ENCODE measurements around the gene ZBTB8A. TPM values are rescaled to one million over a fixed set of nuclear protein-coding genes. Genes with fewer than 3 reads are reported as not detected.

The ZBTB8A gene
- total RNA-seq, 6 experiments from 2014 or later, result 4.4 to 6.8 (median 5.6) TPM

DNA sequence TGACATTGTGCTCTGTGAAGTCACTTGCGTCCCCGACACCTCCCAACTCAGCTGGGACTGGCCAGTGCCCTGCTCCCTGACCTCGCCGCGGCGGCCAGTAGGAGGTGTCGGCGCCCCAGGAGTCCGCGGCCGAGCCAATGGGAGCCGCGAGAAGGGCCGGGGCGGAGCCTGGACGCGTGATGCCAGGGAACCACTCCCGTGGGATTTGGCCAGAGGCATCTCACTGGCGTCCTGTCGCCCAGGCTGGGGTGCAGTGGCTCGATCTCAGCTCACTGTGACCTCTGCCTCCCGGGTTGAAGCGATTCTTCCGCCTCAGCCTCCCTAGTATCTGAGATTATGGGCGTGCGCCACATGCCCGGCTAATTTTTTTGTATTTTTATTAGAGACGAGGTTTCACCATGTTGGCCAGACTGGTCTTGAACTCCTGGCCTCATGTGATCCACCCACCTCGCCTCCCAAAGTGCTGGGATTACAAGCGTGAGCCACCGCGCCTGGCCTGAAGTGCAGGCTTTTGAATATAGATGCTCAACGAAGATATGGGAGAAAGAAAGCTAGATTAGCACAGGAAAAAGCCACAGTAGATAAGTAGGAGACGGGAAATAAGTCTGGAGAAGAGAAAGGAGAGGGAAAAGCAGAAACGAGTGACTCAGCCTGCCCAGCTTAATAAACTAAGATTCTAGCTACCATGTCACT, 73.1 kb downstream of the ZBTB8A start:
- peaks cover 8% of the 10 kb centered on the region for H3K4me1 Mint-ChIP-seq (ENCODE audit: low read depth)
- H3K27ac Mint-ChIP-seq, result peak overlapping the region; percentile 77
- TF ChIP-seq, protein P1, sequence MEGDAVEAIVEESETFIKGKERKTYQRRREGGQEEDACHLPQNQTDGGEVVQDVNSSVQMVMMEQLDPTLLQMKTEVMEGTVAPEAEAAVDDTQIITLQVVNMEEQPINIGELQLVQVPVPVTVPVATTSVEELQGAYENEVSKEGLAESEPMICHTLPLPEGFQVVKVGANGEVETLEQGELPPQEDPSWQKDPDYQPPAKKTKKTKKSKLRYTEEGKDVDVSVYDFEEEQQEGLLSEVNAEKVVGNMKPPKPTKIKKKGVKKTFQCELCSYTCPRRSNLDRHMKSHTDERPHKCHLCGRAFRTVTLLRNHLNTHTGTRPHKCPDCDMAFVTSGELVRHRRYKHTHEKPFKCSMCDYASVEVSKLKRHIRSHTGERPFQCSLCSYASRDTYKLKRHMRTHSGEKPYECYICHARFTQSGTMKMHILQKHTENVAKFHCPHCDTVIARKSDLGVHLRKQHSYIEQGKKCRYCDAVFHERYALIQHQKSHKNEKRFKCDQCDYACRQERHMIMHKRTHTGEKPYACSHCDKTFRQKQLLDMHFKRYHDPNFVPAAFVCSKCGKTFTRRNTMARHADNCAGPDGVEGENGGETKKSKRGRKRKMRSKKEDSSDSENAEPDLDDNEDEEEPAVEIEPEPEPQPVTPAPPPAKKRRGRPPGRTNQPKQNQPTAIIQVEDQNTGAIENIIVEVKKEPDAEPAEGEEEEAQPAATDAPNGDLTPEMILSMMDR (IDR thresholded peaks at IDR 0.05), result peak; percentile 63
- H3K27me3 Mint-ChIP-seq (ENCODE audit: insufficient read depth), result no peaks in the 10 kb centered on the region
- no peaks in the 10 kb centered on the region for H3K9me3 Mint-ChIP-seq
- peak; percentile 54 for DNase-seq
- H3K36me3 Mint-ChIP-seq (ENCODE audit: low read depth), result 0 out of 2 replicates have a peak, but pooled peaks cover 4% of the 10 kb centered on the region
- H3K4me3 Mint-ChIP-seq, result peak overlapping the region; percentile 86

DNA sequence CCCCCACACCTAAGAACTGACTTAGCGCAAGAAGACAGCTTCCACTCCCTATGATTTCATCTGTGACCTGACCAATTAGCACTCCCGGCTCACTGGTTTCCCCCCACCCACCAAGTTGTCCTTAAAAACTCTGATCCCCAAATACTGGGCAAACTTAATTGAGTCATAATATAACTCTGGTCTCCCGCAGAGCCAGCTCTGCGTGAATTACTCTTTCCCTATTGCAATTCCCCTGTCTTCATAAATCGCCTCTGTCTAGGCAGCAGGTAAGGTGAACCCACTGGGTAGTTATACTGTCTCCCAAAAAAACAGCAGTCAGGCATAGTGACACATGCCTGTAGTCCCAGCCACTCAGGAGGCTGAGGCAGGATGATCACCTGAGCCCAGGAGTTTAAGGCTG, 74.2 kb downstream of the ZBTB8A start:
- TF ChIP-seq, protein P1 (IDR thresholded peaks at IDR 0.05), result no peak
- H3K4me3 Mint-ChIP-seq, result no peak overlapping the region
- no peak for DNase-seq
- no peaks in the 10 kb centered on the region for H3K27me3 Mint-ChIP-seq (ENCODE audit: insufficient read depth)
- H3K9me3 Mint-ChIP-seq, result no peaks in the 10 kb centered on the region
- peaks cover 8% of the 10 kb centered on the region for H3K4me1 Mint-ChIP-seq (ENCODE audit: low read depth)
- 0 out of 2 replicates have a peak, but pooled peaks cover 4% of the 10 kb centered on the region for H3K36me3 Mint-ChIP-seq (ENCODE audit: low read depth)
- no peak overlapping the region for H3K27ac Mint-ChIP-seq

DNA sequence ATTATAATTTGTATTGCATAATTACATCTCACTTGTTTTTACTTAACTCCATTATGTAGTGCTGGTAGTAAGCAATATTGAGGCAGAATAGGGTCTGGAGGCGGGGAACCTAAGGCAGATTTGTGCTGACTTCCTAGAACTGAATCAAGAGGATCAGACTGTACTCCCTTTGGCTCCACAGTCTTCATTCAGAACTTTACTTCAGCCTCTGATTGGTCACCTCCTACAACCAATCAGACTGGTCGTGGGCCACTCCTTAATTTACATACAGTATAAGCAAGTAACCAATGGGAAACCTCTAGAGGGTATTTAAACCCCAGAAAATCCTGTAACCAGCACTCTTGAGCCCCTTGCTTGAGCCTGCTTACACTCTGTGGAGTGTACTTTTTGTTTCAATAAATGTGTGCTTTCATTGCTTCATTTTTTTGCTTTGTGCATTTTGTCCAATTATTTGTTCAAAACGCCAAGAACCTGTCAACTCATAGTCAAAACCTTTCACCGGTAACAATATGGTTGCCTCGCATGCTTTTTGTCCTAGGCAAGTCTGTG, 79.5 kb downstream of the ZBTB8A start:
- no peak overlapping the region for H3K27ac Mint-ChIP-seq
- TF ChIP-seq, protein P1 (IDR thresholded peaks at IDR 0.05), result no peak
- no peak for DNase-seq
- H3K4me3 Mint-ChIP-seq, result no peak overlapping the region
- H3K36me3 Mint-ChIP-seq (ENCODE audit: low read depth), result peaks cover 4% of the 10 kb centered on the region; the same call in 1 of the 2 replicates
- no peaks in the 10 kb centered on the region for H3K9me3 Mint-ChIP-seq
- no peaks in the 10 kb centered on the region; the same call in 1 of the 2 replicates for H3K27me3 Mint-ChIP-seq (ENCODE audit: insufficient read depth)
- H3K4me1 Mint-ChIP-seq (ENCODE audit: low read depth), result no peaks in the 10 kb centered on the region

DNA sequence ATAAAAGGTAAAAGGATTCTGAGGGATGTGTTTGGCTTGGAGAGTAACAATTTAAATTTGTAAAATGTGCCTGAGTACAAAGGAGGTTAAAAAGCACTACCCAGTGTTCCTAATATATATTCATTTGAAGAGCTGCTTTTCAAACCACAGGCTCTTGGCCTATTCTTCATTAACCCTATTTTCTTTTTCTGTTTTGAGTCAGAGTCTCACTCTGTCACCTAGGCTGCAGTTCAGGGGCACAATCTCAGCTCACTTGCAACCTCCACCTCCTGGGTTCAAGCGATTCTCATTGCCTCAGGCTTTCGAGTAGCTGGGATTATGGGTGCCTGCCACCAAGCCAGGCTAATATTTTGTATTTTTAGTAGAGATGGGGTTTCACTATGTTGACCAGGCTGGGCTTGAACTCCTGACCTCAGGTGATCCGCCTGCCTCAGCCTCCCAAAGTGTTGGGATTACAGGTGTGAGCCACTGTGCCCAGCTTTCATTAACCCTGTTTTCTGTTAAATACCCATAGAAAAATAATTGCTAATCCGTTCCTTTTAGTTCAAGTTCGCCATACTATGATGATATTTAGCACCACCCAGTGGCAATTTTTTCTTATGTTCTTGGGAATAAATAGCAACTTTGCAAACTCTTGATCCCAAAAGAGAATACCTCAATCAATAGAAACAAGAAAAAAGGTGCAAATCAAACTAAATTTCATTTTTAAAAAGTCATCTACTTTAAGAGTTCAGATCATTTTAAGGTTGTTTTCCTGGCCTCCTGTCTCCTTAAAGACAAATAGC, 80.7 kb downstream of the ZBTB8A start:
- TF ChIP-seq, protein P1 (IDR thresholded peaks at IDR 0.05), result peak; percentile 69
- Mint-ChIP-seq H3K4me3 (no peak overlapping the region), H3K4me1 (ENCODE audit: low read depth) (no peaks in the 10 kb centered on the region), H3K9me3 (no peaks in the 10 kb centered on the region), H3K27me3 (ENCODE audit: insufficient read depth) (no peaks in the 10 kb centered on the region; the same call in 1 of the 2 replicates), H3K36me3 (ENCODE audit: low read depth) (peaks cover 4% of the 10 kb centered on the region; the same call in 1 of the 2 replicates), H3K27ac (no peak overlapping the region; the same call in 1 of the 2 replicates)
- peak; percentile 17 for DNase-seq

DNA sequence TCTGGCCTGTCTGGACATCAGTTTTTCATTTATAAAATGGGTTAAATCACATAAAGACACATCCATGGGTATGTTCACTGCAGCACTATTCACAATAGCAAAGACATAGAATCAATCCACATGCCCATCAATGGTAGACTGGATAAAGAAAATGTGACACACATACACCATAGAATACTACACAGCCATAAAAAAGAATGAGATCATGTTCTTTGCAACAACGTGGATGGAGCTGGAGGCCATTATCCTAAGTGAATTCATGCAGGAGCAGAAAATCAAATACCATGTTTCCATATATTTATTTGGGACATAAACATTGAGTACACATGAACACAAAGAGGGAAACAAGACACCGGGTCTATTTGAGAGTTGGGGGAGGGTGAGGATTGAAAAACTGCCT, 83.0 kb downstream of the ZBTB8A start:
- Mint-ChIP-seq H3K4me3 (no peak overlapping the region), H3K27ac (no peak overlapping the region), H3K36me3 (ENCODE audit: low read depth) (peaks cover 5% of the 10 kb centered on the region), H3K9me3 (no peaks in the 10 kb centered on the region), H3K4me1 (ENCODE audit: low read depth) (no peaks in the 10 kb centered on the region), H3K27me3 (ENCODE audit: insufficient read depth) (no peaks in the 10 kb centered on the region; the same call in 1 of the 2 replicates)
- TF ChIP-seq, protein P1 (IDR thresholded peaks at IDR 0.05), result no peak
- no peak for DNase-seq

Data from HFFc6 (cell line).